IMR-90 (cell line): ENCODE measurements around the gene TYSND1. TPM values are rescaled to one million over a fixed set of nuclear protein-coding genes. Genes with fewer than 3 reads are reported as not detected.

Source experiments
- ATAC-seq: fragments of 200-7000 bp; cut with Tn5 transposase; 2 replicates; pipeline ENCODE4 v1.9.1; 2020; ENCODE audit warnings: low read depth, mild to moderate bottlenecking, moderate library complexity
- BruUV-seq: library from RNA; stranded (reverse); fragments of 400-500 nt; replicated peaks from 2 replicates; lab custom pipeline; 2021; lab: Mats Ljungman, UMichigan
- CTCF ChIA-PET: fragments of 300-600 bp; formaldehyde crosslinking; extraction: SDS; loops from one replicate; lab custom pipeline; 2021; ENCODE audit warnings: antibody characterized with exemption; lab: Yijun Ruan, JAX
- POLR2A ChIA-PET: fragments of 300-600 bp; sonication (Branson Sonifier 250); formaldehyde crosslinking; loops from one replicate; lab custom pipeline; 2022; ENCODE audit warnings: antibody characterized with exemption; ENCODE audit not compliant: unreplicated experiment; lab: Charles Lee
- DNase-seq: peaks from one replicate; pipeline ENCODE4 v3.0.0; 2013
- H2AFZ ChIP-seq: replicated peaks from 2 replicates; pipeline ENCODE3; 2013; ENCODE audit warnings: low read length, mild to moderate bottlenecking; ENCODE audit not compliant: poor library complexity
- H2AK5ac ChIP-seq: 2 replicates; pipeline ENCODE4 v1.6.1; 2013; ENCODE audit warnings: low read depth, low read length, inconsistent platforms
- H2AK9ac ChIP-seq: replicated peaks from 2 replicates; pipeline ENCODE3; 2013; ENCODE audit warnings: mild to moderate bottlenecking, low read depth, low read length, moderate library complexity; ENCODE audit not compliant: poor library complexity
- H2BK120ac ChIP-seq: 2 replicates; pipeline ENCODE4 v1.6.1; 2013; ENCODE audit warnings: low read depth, low read length, inconsistent platforms
- H2BK15ac ChIP-seq: 3 replicates; pipeline ENCODE4 v1.6.1; 2013; ENCODE audit warnings: low read depth, low read length, inconsistent platforms
- H2BK20ac ChIP-seq: 2 replicates; pipeline ENCODE4 v1.6.1; 2013; ENCODE audit warnings: low read depth, mild to moderate bottlenecking, inconsistent platforms, low read length, moderate library complexity
- H2BK5ac ChIP-seq: 2 replicates; pipeline ENCODE4 v1.6.1; 2013; ENCODE audit warnings: mild to moderate bottlenecking, low read depth, low read length, inconsistent platforms; ENCODE audit not compliant: poor library complexity, severe bottlenecking
- H3K14ac ChIP-seq: replicated peaks from 2 replicates; pipeline ENCODE4 v1.6.1; 2013; ENCODE audit warnings: low read depth, low read length, inconsistent platforms
- H3K18ac ChIP-seq: 2 replicates; pipeline ENCODE4 v1.6.1; 2013; ENCODE audit warnings: low read depth, low read length, control low read depth
- H3K23ac ChIP-seq: 2 replicates; pipeline ENCODE4 v1.6.1; 2013; ENCODE audit warnings: low read depth, low read length, inconsistent platforms
- H3K27ac ChIP-seq: 2 replicates; pipeline ENCODE4 v1.5.1; 2013; ENCODE audit warnings: mild to moderate bottlenecking, control low read depth, low read length; ENCODE audit not compliant: insufficient read depth
- H3K27me3 ChIP-seq: 2 replicates; pipeline ENCODE4 v1.6.1; 2013; ENCODE audit warnings: low read length; ENCODE audit not compliant: control insufficient read depth, insufficient read depth
- H3K36me3 ChIP-seq: 2 replicates; pipeline ENCODE4 v1.6.1; 2013; ENCODE audit warnings: low read length, mixed read lengths; ENCODE audit not compliant: control insufficient read depth, insufficient read depth
- H3K4ac ChIP-seq: 2 replicates; pipeline ENCODE4 v1.6.1; 2013; ENCODE audit warnings: low read depth, low read length, inconsistent platforms
- H3K4me1 ChIP-seq: 2 replicates; pipeline ENCODE4 v1.6.1; 2013; ENCODE audit warnings: low read length, mixed read lengths; ENCODE audit not compliant: control insufficient read depth, insufficient read depth
- H3K4me2 ChIP-seq: 2 replicates; pipeline ENCODE4 v1.6.1; 2013; ENCODE audit warnings: low read depth, mild to moderate bottlenecking, control low read depth, low read length, moderate library complexity
- H3K4me3 ChIP-seq: 2 replicates; pipeline ENCODE4 v1.5.1; 2013; ENCODE audit warnings: low read depth, mild to moderate bottlenecking, control low read depth, low read length, moderate library complexity; ENCODE audit not compliant: insufficient read depth
- H3K56ac ChIP-seq: 2 replicates; pipeline ENCODE4 v1.6.1; 2013; ENCODE audit warnings: low read length, inconsistent platforms; ENCODE audit not compliant: insufficient read depth; ENCODE audit errors: extremely low read depth
- H3K79me1 ChIP-seq, 2 experiments: 2 replicates each; pipeline ENCODE4 v1.6.1; 2013; ENCODE audit warnings: low read length in 2 of 2, inconsistent platforms in 1 of 2, low read depth in 1 of 2
- H3K9ac ChIP-seq: 2 replicates; pipeline ENCODE4 v1.6.1; 2013; ENCODE audit warnings: low read depth, low read length, control low read depth
- H3K9me1 ChIP-seq: 2 replicates; pipeline ENCODE4 v1.6.1; 2013; ENCODE audit warnings: low read length, inconsistent platforms; ENCODE audit not compliant: insufficient read depth
- H3K9me3 ChIP-seq: 2 replicates; pipeline ENCODE4 v1.6.1; 2013; ENCODE audit warnings: low read length; ENCODE audit not compliant: control insufficient read depth, insufficient read depth
- H4K20me1 ChIP-seq: 2 replicates; pipeline ENCODE4 v1.6.1; 2013; ENCODE audit warnings: low read length, inconsistent platforms; ENCODE audit not compliant: insufficient read depth
- H4K5ac ChIP-seq: 2 replicates; pipeline ENCODE4 v1.6.1; 2013; ENCODE audit warnings: mild to moderate bottlenecking, low read depth, low read length, control low read depth
- H4K8ac ChIP-seq, 2 experiments: 2 replicates each; pipeline ENCODE4 v1.6.1; 2013; ENCODE audit warnings: low read depth in 2 of 2, low read length in 2 of 2, control low read depth in 1 of 2, inconsistent platforms in 1 of 2
- H4K91ac ChIP-seq: 2 replicates; pipeline ENCODE4 v1.6.1; 2013; ENCODE audit warnings: low read depth, low read length, inconsistent platforms; ENCODE audit not compliant: insufficient read depth
- CEBPB ChIP-seq: IDR thresholded peaks from 2 replicates; pipeline ENCODE4 v1.6.1; 2012; ENCODE audit warnings: low read depth, low read length, improper control_type of control experiment
- CHD1 ChIP-seq: IDR thresholded peaks from 2 replicates; pipeline ENCODE4 v1.6.1; 2012; ENCODE audit warnings: low read depth, low read length, improper control_type of control experiment
- MAFK ChIP-seq: IDR thresholded peaks from 2 replicates; pipeline ENCODE4 v1.6.1; 2012; ENCODE audit warnings: low read depth, low read length, improper control_type of control experiment
- RAD21 ChIP-seq: IDR thresholded peaks from 2 replicates; pipeline ENCODE4 v1.6.1; 2012; ENCODE audit warnings: low read length, improper control_type of control experiment
- RCOR1 ChIP-seq: IDR thresholded peaks from 2 replicates; pipeline ENCODE4 v1.6.1; 2012; ENCODE audit warnings: mild to moderate bottlenecking, low read length, improper control_type of control experiment; ENCODE audit not compliant: insufficient replicate concordance
- RFX5 ChIP-seq: IDR thresholded peaks from 2 replicates; pipeline ENCODE4 v1.8.0; 2012; ENCODE audit warnings: low read depth, mild to moderate bottlenecking, low read length, moderate library complexity
- WGBS, 2 experiments: methylation state at CpG; one replicate each; pipeline versions ENCODE4 v1.1.5 to v1.1.7; 2013; ENCODE audit warnings: missing lambda C conversion rate in 2 of 2; ENCODE audit not compliant: insufficient read length in 1 of 2; ENCODE audit errors: extremely low coverage in 2 of 2; 5-methylcytosine and 5-hydroxymethylcytosine counted together
- dilution Hi-C: fragments of 300-500 bp; cut with HindIII; formaldehyde crosslinking; loops from one replicate; pipeline ENCODE4 v1.14.3; 2018; ENCODE audit warnings: low sequenced_read_pairs; ENCODE audit not compliant: unreplicated experiment
- in situ Hi-C: fragments of 300-500 bp; cut with MboI; formaldehyde crosslinking; loops from 3 replicates; pipeline ENCODE4 v1.14.3; 2019; ENCODE audit warnings: low sequenced_read_pairs, inconsistent platforms, mixed read lengths
- intact Hi-C: fragments of 100-400 bp; cut with micrococcal nuclease; formaldehyde crosslinking; loops from 2 replicates; pipeline ENCODE4 v1.10.0; 2022
- polyA plus RNA-seq, 3 experiments: library from polyadenylated mRNA; depleted of rRNA; stranded (reverse); fragments of >200 nt; gene quantifications; 2 replicates each; pipeline ENCODE4 v1.2.3, GENCODE V29; 2012; ENCODE audit warnings: low replicate concordance in 1 of 3
- total RNA-seq: library from RNA; depleted of rRNA; stranded (reverse); fragments of >200 nt; gene quantifications from 2 replicates; pipeline ENCODE4 v1.2.3, GENCODE V29; 2012

The TYSND1 gene
- total and polyA plus RNA-seq, 2 of the 4 experiments (the other 2 are of a cell fraction) = 2.9 to 4.1 TPM

GRCh38 chr10:70169011-70169410 is 22.5 kb upstream of the TYSND1 start:
- intact Hi-C loops = no loop called here
- Histone ChIP-seq H4K8ac (peak overlapping the region in 1 of 2 experiments; percentile 16; a peak in 2 of 4 replicates), H3K4ac (no peak overlapping the region), H4K91ac (no peak overlapping the region), H4K5ac (no peak overlapping the region), H2BK5ac (peak overlapping the region; percentile 5), H2BK120ac (no peak overlapping the region), H2BK15ac (no peak overlapping the region), H3K4me2 (peak overlapping the region; percentile 80), H4K20me1 (peaks cover 62% of the 10 kb centered on the region), H3K18ac (no peak overlapping the region), H3K27ac (no peak overlapping the region), H3K79me1 (peaks cover 5 to 35% of the 10 kb centered on the region in 2 experiments), H2BK20ac (no peak overlapping the region), H3K36me3 (peaks cover 7% of the 10 kb centered on the region), H3K9me1 (peaks cover 17% of the 10 kb centered on the region), H3K4me3 (peak overlapping the region; percentile 99), H3K9ac (peak overlapping the region; percentile 12; the same call in 1 of the 2 replicates), H3K9me3 (no peaks in the 10 kb centered on the region), H3K27me3 (no peaks in the 10 kb centered on the region), H3K56ac (no peak overlapping the region), H2AFZ (no peak overlapping the region), H3K14ac (peak overlapping the region; percentile 51), H2AK5ac (no peak overlapping the region), H2AK9ac (no peak overlapping the region), H3K4me1 (peaks cover 12% of the 10 kb centered on the region), H3K23ac (peak overlapping the region; percentile 91)
- TF ChIP-seq RCOR1 = no peak
- TF ChIP-seq CHD1 = no peak
- no peak for TF ChIP-seq CEBPB
- TF ChIP-seq RAD21 = no peak
- no peak for TF ChIP-seq RFX5
- TF ChIP-seq MAFK = no peak
- DNase-seq = no peak
- CTCF ChIA-PET = interaction anchor here (0.7 kb wide), 1 partner anchor 23 kb away, joined by 3 read pairs; the partner anchor contains the start of gene TYSND1
- POLR2A ChIA-PET = interaction anchor here (0.5 to 2.2 kb wide), 2 partner anchors 14 to 22 kb away, joined by 4 to 9 read pairs; no protein-coding TSS in a partner anchor
- in situ Hi-C loops = no loop called here
- dilution Hi-C loops = no loop called here
- no TSS peak for BruUV-seq
- WGBS, 2 experiments = no CpG with 5 or more reads among the region's 2 CpGs
- no peak for ATAC-seq
